OCI-LY7 (cell line): ENCODE results near the gene MAP3K2.

ENCODE experiments used
- CTCF ChIP-seq: fragments of 200-600 bp; sonication (generic); conservative IDR thresholded peaks from 2 replicates; pipeline ENCODE4 v1.5.1; 2014; ENCODE audit warnings: mild to moderate bottlenecking, antibody characterized with exemption, low read length, moderate library complexity, mixed read lengths
- EZH2phosphoT487 ChIP-seq: fragments of 200-600 bp; sonication (generic); IDR thresholded peaks from 2 replicates; pipeline ENCODE4 v1.6.1; 2018; ENCODE audit warnings: low read depth, borderline replicate concordance, mild to moderate bottlenecking, mixed run types, antibody characterized with exemption, low read length, moderate library complexity, mixed read lengths

- TF ChIP-seq CTCF, result no peak
- no peak for TF ChIP-seq EZH2phosphoT487
Measured at GRCh38 chr2:127308586-127309138, 79.1 kb downstream of the MAP3K2 start.
